Activated naive CD8-positive, alpha-beta T cell treated with anti-CD3 and anti-CD28 coated beads for 36 hours (primary cell): ENCODE data around the gene KLHDC8A. TPM values are rescaled to one million over a fixed set of nuclear protein-coding genes. Genes with fewer than 3 reads are reported as not detected.
A peak's percentile ranks its signal among the peaks of the same experiment; 100 is the strongest.

Source experiments
- DNase-seq: peaks from one replicate; pipeline ENCODE4 v3.0.0; 2021
- H3K27ac Mint-ChIP-seq: one replicate; pipeline ENCODE4 v1.8.0; 2022; ENCODE audit warnings: mild to moderate bottlenecking, moderate library complexity, mixed read lengths
- H3K27me3 Mint-ChIP-seq: one replicate; pipeline ENCODE4 v1.8.0; 2022; ENCODE audit warnings: mild to moderate bottlenecking, mixed read lengths
- H3K36me3 Mint-ChIP-seq: one replicate; pipeline ENCODE4 v1.8.0; 2021; ENCODE audit warnings: mild to moderate bottlenecking, mixed read lengths
- H3K4me1 Mint-ChIP-seq: one replicate; pipeline ENCODE4 v1.8.0; 2021; ENCODE audit warnings: mixed read lengths
- H3K4me3 Mint-ChIP-seq: one replicate; pipeline ENCODE4 v1.8.0; 2022; ENCODE audit warnings: mild to moderate bottlenecking, moderate library complexity, mixed read lengths
- H3K9me3 Mint-ChIP-seq: one replicate; pipeline ENCODE4 v1.8.0; 2022; ENCODE audit warnings: mixed read lengths
- total RNA-seq, 2 experiments: library from RNA; stranded (reverse); gene quantifications; one replicate each; pipeline ENCODE4 v1.2.3, GENCODE V29; 2021

KLHDC8A gene
- total RNA-seq, 2 experiments from 2014 or later = not detected

GRCh38 chr1:205321162-205321958 is 35.4 kb downstream of the KLHDC8A start, which contains the start of gene NUAK2:
TSS of gene NUAK2 (minus strand) at chr1:205321745. CDS start at chr1:205321628, 117 bp downstream.
- no peaks in the 10 kb centered on the region for H3K9me3 Mint-ChIP-seq
- peak within 1 kb of the TSS; percentile 85 for H3K4me3 Mint-ChIP-seq
- peaks cover 55% of the 10 kb centered on the region for H3K4me1 Mint-ChIP-seq
- no peaks in the 10 kb centered on the region for H3K27me3 Mint-ChIP-seq
- H3K36me3 Mint-ChIP-seq = no peaks in the 10 kb centered on the region
- peak within 1 kb of the TSS; percentile 88 for H3K27ac Mint-ChIP-seq
- peak; percentile 84 for DNase-seq

GRCh38 chr1:205319081-205320018 is 37.4 kb downstream of the KLHDC8A start:
- H3K27ac Mint-ChIP-seq = peak overlapping the region; percentile 96
- no peaks in the 10 kb centered on the region for H3K36me3 Mint-ChIP-seq
- H3K4me3 Mint-ChIP-seq = peak overlapping the region; percentile 85
- H3K9me3 Mint-ChIP-seq = no peaks in the 10 kb centered on the region
- H3K27me3 Mint-ChIP-seq = no peaks in the 10 kb centered on the region
- H3K4me1 Mint-ChIP-seq = peaks cover 64% of the 10 kb centered on the region
- DNase-seq = peak; percentile 43

- H3K27ac Mint-ChIP-seq = peak overlapping the region; percentile 96
- H3K36me3 Mint-ChIP-seq = no peaks in the 10 kb centered on the region
- no peaks in the 10 kb centered on the region for H3K27me3 Mint-ChIP-seq
- H3K9me3 Mint-ChIP-seq = no peaks in the 10 kb centered on the region
- peaks cover 69% of the 10 kb centered on the region for H3K4me1 Mint-ChIP-seq
- H3K4me3 Mint-ChIP-seq = peak overlapping the region; percentile 64
- no peak for DNase-seq
Measured at GRCh38 chr1:205318231-205318991, 38.3 kb downstream of the KLHDC8A start.

GRCh38 chr1:205317311-205317917 is 39.3 kb downstream of the KLHDC8A start:
- Mint-ChIP-seq H3K36me3 (no peaks in the 10 kb centered on the region), H3K27me3 (no peaks in the 10 kb centered on the region), H3K9me3 (no peaks in the 10 kb centered on the region), H3K4me3 (peak overlapping the region; percentile 51), H3K27ac (peak overlapping the region; percentile 96), H3K4me1 (peaks cover 79% of the 10 kb centered on the region)
- no peak for DNase-seq

GRCh38 chr1:205316161-205316566 is 40.6 kb downstream of the KLHDC8A start:
- Mint-ChIP-seq H3K27ac (peak overlapping the region; percentile 96), H3K36me3 (no peaks in the 10 kb centered on the region), H3K27me3 (no peaks in the 10 kb centered on the region), H3K4me3 (peak overlapping the region; percentile 58), H3K9me3 (no peaks in the 10 kb centered on the region), H3K4me1 (peaks cover 87% of the 10 kb centered on the region)
- no peak for DNase-seq

GRCh38 chr1:205315008-205315618 is 41.6 kb downstream of the KLHDC8A start:
- no peaks in the 10 kb centered on the region for H3K27me3 Mint-ChIP-seq
- peak overlapping the region; percentile 77 for H3K4me3 Mint-ChIP-seq
- H3K27ac Mint-ChIP-seq = peak overlapping the region; percentile 96
- H3K4me1 Mint-ChIP-seq = peaks cover 91% of the 10 kb centered on the region
- no peaks in the 10 kb centered on the region for H3K9me3 Mint-ChIP-seq
- H3K36me3 Mint-ChIP-seq = peaks cover 2% of the 10 kb centered on the region
- DNase-seq = peak; percentile 20

- H3K4me3 Mint-ChIP-seq = peak overlapping the region; percentile 77
- H3K36me3 Mint-ChIP-seq = peaks cover 2% of the 10 kb centered on the region
- peaks cover 90% of the 10 kb centered on the region for H3K4me1 Mint-ChIP-seq
- H3K27ac Mint-ChIP-seq = peak overlapping the region; percentile 96
- peak; percentile 56 for DNase-seq
- H3K27me3 Mint-ChIP-seq = no peaks in the 10 kb centered on the region
- no peaks in the 10 kb centered on the region for H3K9me3 Mint-ChIP-seq
Measured at GRCh38 chr1:205313563-205314308, 43.0 kb downstream of the KLHDC8A start.

- Mint-ChIP-seq H3K4me3 (peak overlapping the region; percentile 77), H3K9me3 (no peaks in the 10 kb centered on the region), H3K27ac (peak overlapping the region; percentile 96), H3K36me3 (peaks cover 2% of the 10 kb centered on the region), H3K27me3 (no peaks in the 10 kb centered on the region), H3K4me1 (peaks cover 84% of the 10 kb centered on the region)
- no peak for DNase-seq
Measured at GRCh38 chr1:205312866-205313562, 43.7 kb downstream of the KLHDC8A start.

GRCh38 chr1:205310976-205311704 is 45.6 kb downstream of the KLHDC8A start:
- no peak overlapping the region for H3K4me3 Mint-ChIP-seq
- peaks cover 71% of the 10 kb centered on the region for H3K4me1 Mint-ChIP-seq

GRCh38 chr1:205309741-205310140 is 47.0 kb downstream of the KLHDC8A start:
- Mint-ChIP-seq H3K36me3 (peaks cover 8% of the 10 kb centered on the region), H3K9me3 (no peaks in the 10 kb centered on the region), H3K27ac (peak overlapping the region; percentile 36), H3K27me3 (no peaks in the 10 kb centered on the region), H3K4me1 (peaks cover 68% of the 10 kb centered on the region), H3K4me3 (no peak overlapping the region)
- no peak for DNase-seq

More at GRCh38 chr1:205310976-205311704, 45.6 kb downstream of the KLHDC8A start:
- no peak for DNase-seq
- Mint-ChIP-seq H3K36me3 (peaks cover 2% of the 10 kb centered on the region), H3K9me3 (no peaks in the 10 kb centered on the region), H3K27ac (peak overlapping the region; percentile 7), H3K27me3 (no peaks in the 10 kb centered on the region)

- no peak overlapping the region for H3K4me3 Mint-ChIP-seq
- peaks cover 10% of the 10 kb centered on the region for H3K36me3 Mint-ChIP-seq
- no peak for DNase-seq
- H3K4me1 Mint-ChIP-seq = peaks cover 49% of the 10 kb centered on the region
- H3K27me3 Mint-ChIP-seq = no peaks in the 10 kb centered on the region
- no peak overlapping the region for H3K27ac Mint-ChIP-seq
- H3K9me3 Mint-ChIP-seq = no peaks in the 10 kb centered on the region
Measured at GRCh38 chr1:205306929-205307566, 49.7 kb downstream of the KLHDC8A start.

GRCh38 chr1:205304695-205305070 is 52.0 kb downstream of the KLHDC8A start:
- Mint-ChIP-seq H3K27me3 (no peaks in the 10 kb centered on the region), H3K27ac (peak overlapping the region; percentile 74)
- DNase-seq = no peak

More at GRCh38 chr1:205304695-205305070, 52.0 kb downstream of the KLHDC8A start:
- H3K4me3 Mint-ChIP-seq = no peak overlapping the region
- H3K9me3 Mint-ChIP-seq = no peaks in the 10 kb centered on the region
- peaks cover 12% of the 10 kb centered on the region for H3K36me3 Mint-ChIP-seq
- H3K4me1 Mint-ChIP-seq = peaks cover 40% of the 10 kb centered on the region
